Left lobe of liver (tissue), 2 donors: ENCODE results near the gene SNU13. TPM values are rescaled to one million over a fixed set of nuclear protein-coding genes. Genes with fewer than 3 reads are reported as not detected.
"Not testable (repeated sequence)": the region's sequence is repeated elsewhere in the genome, so short reads cannot be mapped to it uniquely, and the experiment has no call there.

Source experiments
- ATAC-seq: fragments of 200-7000 bp; cut with Tn5 transposase; one replicate; pipeline ENCODE4 v1.9.1; 2020; ENCODE audit warnings: mild to moderate bottlenecking, moderate library complexity
- DNase-seq: peaks from one replicate; pipeline ENCODE4 v3.0.0-alpha.2; 2020; ENCODE audit warnings: low spot score
- total RNA-seq: library from RNA; stranded (reverse); gene quantifications from one replicate; pipeline ENCODE4 v1.2.1, GENCODE V29; 2021
- donor health status: DM: no; HTN: no; CAD: no; lungs with moderate emphysema.
- donor health status: DM: no; HTN: yes; CAD: no.

The SNU13 gene
- total RNA-seq, 1 donor from 2014 or later, result 39.7 TPM

- no peak for ATAC-seq
- no peak for DNase-seq
Measured at GRCh38 chr22:41647771-41648170, 40.9 kb downstream of the SNU13 start.

GRCh38 chr22:41642331-41643110 lies 46.1 kb downstream of the SNU13 start:
- DNase-seq (no peak), ATAC-seq (no peak)

- no peak for ATAC-seq
- DNase-seq, result no peak
Measured at GRCh38 chr22:41641854-41642253, 46.8 kb downstream of the SNU13 start.

GRCh38 chr22:41638748-41639147 lies 49.9 kb downstream of the SNU13 start:
- DNase-seq, result no peak

GRCh38 chr22:41638124-41638523 lies 50.5 kb downstream of the SNU13 start:
- no peak for DNase-seq
- ATAC-seq, result peak; percentile 61

More at GRCh38 chr22:41638748-41639147, 49.9 kb downstream of the SNU13 start:
- no peak for ATAC-seq

GRCh38 chr22:41637623-41638022 lies 51.0 kb downstream of the SNU13 start:
- DNase-seq, ATAC-seq: not testable (repeated sequence)

- no peak for DNase-seq
- no peak for ATAC-seq
Measured at GRCh38 chr22:41636467-41636866, 52.2 kb downstream of the SNU13 start.

- not testable (repeated sequence) for DNase-seq, ATAC-seq
Measured at GRCh38 chr22:41634610-41635009, 54.1 kb downstream of the SNU13 start.

GRCh38 chr22:41631615-41632014 lies 57.1 kb downstream of the SNU13 start:
- DNase-seq, ATAC-seq: not testable (repeated sequence)

- ATAC-seq, DNase-seq: not testable (repeated sequence)
Measured at GRCh38 chr22:41631115-41631514, 57.6 kb downstream of the SNU13 start.

- DNase-seq, result no peak
- ATAC-seq, result no peak
Measured at GRCh38 chr22:41625577-41625976, 63.1 kb downstream of the SNU13 start.

Other genes starting within 250 kb of the SNU13 start
- gene TOB2, start 242.1 kb downstream of the SNU13 start, total RNA-seq, result 40.1 TPM
- gene PHF5A, start 220.2 kb downstream of the SNU13 start, total RNA-seq, result 14.6 TPM
- 71.8 TPM for gene ACO2, start 219.8 kb downstream of the SNU13 start, total RNA-seq
- 22.5 TPM for gene POLR3H, start 144.4 kb downstream of the SNU13 start, total RNA-seq
- gene CSDC2, start 127.9 kb downstream of the SNU13 start, total RNA-seq, result 0.88 TPM
- gene PMM1, start 99.0 kb downstream of the SNU13 start, total RNA-seq, result 51.8 TPM
- 40.5 TPM for gene DESI1, start 67.8 kb downstream of the SNU13 start, total RNA-seq
- gene XRCC6, start 67.6 kb downstream of the SNU13 start, total RNA-seq, result 65.9 TPM
- gene MEI1, start 10.6 kb upstream of the SNU13 start, total RNA-seq, result 0.53 TPM
- gene CCDC134, start 111.8 kb upstream of the SNU13 start, total RNA-seq, result 5.1 TPM
- gene SREBF2, start 144.2 kb upstream of the SNU13 start, total RNA-seq, result 30.4 TPM
- gene SHISA8, start 226.2 kb upstream of the SNU13 start, total RNA-seq, result not detected
- gene TNFRSF13C, start 237.9 kb upstream of the SNU13 start, total RNA-seq, result 0.10 TPM